ENCODE results near the gene KLHDC7A. TPM values are rescaled to one million over a fixed set of nuclear protein-coding genes. Genes with fewer than 3 reads are reported as not detected.

Gene KLHDC7A
- total RNA-seq, 1 donor from 2014 or later, result 1.2 TPM

Other genes with a start within 250 kb of the KLHDC7A start
- gene PAX7, start 149.9 kb downstream of the KLHDC7A start, total RNA-seq (ENCODE audit: insufficient read depth, low replicate concordance), result 1.4 TPM